ENCODE data around the gene SORCS3.

Gene SORCS3

GRCh38 chr10:104906112-104906511, 265.0 kb downstream of the SORCS3 start:
- H3K4me3 ChIP-seq (replicated peaks; ENCODE audit: insufficient read depth, low read length), result no peak overlapping the region
- H3K27me3 ChIP-seq (ENCODE audit: insufficient read depth, poor library complexity, severe bottlenecking), result peaks cover 3% of the 10 kb centered on the region
- TF ChIP-seq REST (IDR thresholded peaks at IDR 0.05; ENCODE audit: insufficient replicate concordance, low read depth) (no peak), POLR2AphosphoS5 (IDR thresholded peaks at IDR 0.05; ENCODE audit: low read depth) (no peak), GABPA (IDR thresholded peaks at IDR 0.05; ENCODE audit: low read depth) (no peak), CTCF (IDR thresholded peaks at IDR 0.05; ENCODE audit: insufficient read depth, low read length) (no peak), SPI1 (IDR thresholded peaks at IDR 0.05; ENCODE audit: borderline replicate concordance, low read depth) (no peak)
- H3K27ac ChIP-seq (replicated peaks), result no peak overlapping the region
- no peak for DNase-seq (ENCODE audit: low read depth in 1 of 2, low spot score in 1 of 2)

- H3K4me3 ChIP-seq (replicated peaks; ENCODE audit: insufficient read depth, low read length), result no peak overlapping the region
- H3K27ac ChIP-seq (replicated peaks), result no peak overlapping the region
- peaks cover 3% of the 10 kb centered on the region for H3K27me3 ChIP-seq (ENCODE audit: insufficient read depth, poor library complexity, severe bottlenecking)
- no peak for DNase-seq (ENCODE audit: low read depth in 1 of 2, low spot score in 1 of 2)
- TF ChIP-seq CTCF (IDR thresholded peaks at IDR 0.05; ENCODE audit: insufficient read depth, low read length) (no peak), REST (IDR thresholded peaks at IDR 0.05; ENCODE audit: insufficient replicate concordance, low read depth) (no peak), SPI1 (IDR thresholded peaks at IDR 0.05; ENCODE audit: borderline replicate concordance, low read depth) (no peak), GABPA (IDR thresholded peaks at IDR 0.05; ENCODE audit: low read depth) (no peak), POLR2AphosphoS5 (IDR thresholded peaks at IDR 0.05; ENCODE audit: low read depth) (no peak)
Observed at GRCh38 chr10:104907521-104907920, 266.4 kb downstream of the SORCS3 start.

- TF ChIP-seq SPI1 (IDR thresholded peaks at IDR 0.05; ENCODE audit: borderline replicate concordance, low read depth) (no peak), POLR2AphosphoS5 (IDR thresholded peaks at IDR 0.05; ENCODE audit: low read depth) (no peak)
- peaks cover 3% of the 10 kb centered on the region for H3K27me3 ChIP-seq (ENCODE audit: insufficient read depth, poor library complexity, severe bottlenecking)
- H3K27ac ChIP-seq (replicated peaks), result no peak overlapping the region
- H3K4me3 ChIP-seq (replicated peaks; ENCODE audit: insufficient read depth, low read length), result no peak overlapping the region
- DNase-seq (ENCODE audit: low read depth in 1 of 2, low spot score in 1 of 2), result no peak
Observed at GRCh38 chr10:104908581-104908980, 267.5 kb downstream of the SORCS3 start.

GRCh38 chr10:104910712-104911111, 269.6 kb downstream of the SORCS3 start:
- Histone ChIP-seq H3K4me3 (replicated peaks; ENCODE audit: insufficient read depth, low read length) (no peak overlapping the region), H3K27me3 (ENCODE audit: insufficient read depth, poor library complexity, severe bottlenecking) (peaks cover 3% of the 10 kb centered on the region), H3K27ac (replicated peaks) (no peak overlapping the region)
- TF ChIP-seq GABPA (IDR thresholded peaks at IDR 0.05; ENCODE audit: low read depth), result no peak
- no peak for TF ChIP-seq SPI1 (IDR thresholded peaks at IDR 0.05; ENCODE audit: borderline replicate concordance, low read depth)
- TF ChIP-seq REST (IDR thresholded peaks at IDR 0.05; ENCODE audit: insufficient replicate concordance, low read depth), result no peak
- no peak for TF ChIP-seq CTCF (IDR thresholded peaks at IDR 0.05; ENCODE audit: insufficient read depth, low read length)
- no peak for TF ChIP-seq POLR2AphosphoS5 (IDR thresholded peaks at IDR 0.05; ENCODE audit: low read depth)
- no peak for DNase-seq (ENCODE audit: low read depth in 1 of 2, low spot score in 1 of 2)

Measured in HL-60 (cell line).